Keratinocyte (primary cell): ENCODE results near the gene SLC1A3.

Experiments
- EZH2 ChIP-seq: IDR thresholded peaks from one replicate; pipeline ENCODE4 v1.6.1; 2012; ENCODE audit warnings: inconsistent platforms, mild to moderate bottlenecking, low read length, moderate library complexity
- TF ChIP-seq, protein P1 (sequence below), 3 experiments: IDR thresholded peaks in 1 of 3; conservative IDR thresholded peaks in 1 of 3; optimal IDR thresholded peaks in 1 of 3; 2 replicates in 2 of 3; 3 replicates in 1 of 3; pipeline versions ENCODE3 to v1.5.1; 2011; ENCODE audit warnings: low read length in 3 of 3, mild to moderate bottlenecking in 3 of 3, moderate library complexity in 2 of 3, control low read depth in 1 of 3, inconsistent platforms in 1 of 3; ENCODE audit not compliant: insufficient read depth in 2 of 3; ENCODE audit errors: extremely low read depth in 1 of 3

DNA sequence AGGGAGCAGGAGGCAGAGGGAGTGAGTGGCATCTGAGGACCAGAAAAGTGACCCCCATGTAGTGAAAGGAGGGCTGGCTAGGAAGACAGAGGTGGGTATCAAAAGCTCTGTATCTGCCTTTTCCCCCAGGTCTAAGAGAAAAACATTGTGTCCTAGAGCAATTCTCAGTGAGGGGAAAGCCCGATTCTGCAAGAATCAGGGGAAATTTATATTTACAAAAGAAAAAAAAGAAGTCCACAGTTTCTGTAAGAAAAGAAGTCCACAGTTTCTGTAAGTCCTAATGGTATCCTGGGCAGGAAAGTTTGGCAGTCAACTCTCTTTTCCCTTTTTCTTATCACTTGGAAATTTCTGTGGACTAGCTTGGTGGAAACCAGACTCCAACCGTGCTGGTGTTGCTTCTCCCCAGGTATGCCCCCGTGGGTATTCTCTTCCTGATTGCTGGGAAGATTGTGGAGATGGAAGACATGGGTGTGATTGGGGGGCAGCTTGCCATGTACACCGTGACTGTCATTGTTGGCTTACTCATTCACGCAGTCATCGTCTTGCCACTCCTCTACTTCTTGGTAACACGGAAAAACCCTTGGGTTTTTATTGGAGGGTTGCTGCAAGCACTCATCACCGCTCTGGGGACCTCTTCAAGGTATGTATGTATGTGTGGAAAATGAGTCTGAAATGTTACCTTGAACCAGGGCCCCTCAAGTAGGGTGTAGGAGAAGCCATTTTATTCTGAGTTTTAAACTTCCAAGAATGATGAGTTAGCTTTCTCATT lies 73.0 kb downstream of the SLC1A3 start:
- TF ChIP-seq, protein P1, sequence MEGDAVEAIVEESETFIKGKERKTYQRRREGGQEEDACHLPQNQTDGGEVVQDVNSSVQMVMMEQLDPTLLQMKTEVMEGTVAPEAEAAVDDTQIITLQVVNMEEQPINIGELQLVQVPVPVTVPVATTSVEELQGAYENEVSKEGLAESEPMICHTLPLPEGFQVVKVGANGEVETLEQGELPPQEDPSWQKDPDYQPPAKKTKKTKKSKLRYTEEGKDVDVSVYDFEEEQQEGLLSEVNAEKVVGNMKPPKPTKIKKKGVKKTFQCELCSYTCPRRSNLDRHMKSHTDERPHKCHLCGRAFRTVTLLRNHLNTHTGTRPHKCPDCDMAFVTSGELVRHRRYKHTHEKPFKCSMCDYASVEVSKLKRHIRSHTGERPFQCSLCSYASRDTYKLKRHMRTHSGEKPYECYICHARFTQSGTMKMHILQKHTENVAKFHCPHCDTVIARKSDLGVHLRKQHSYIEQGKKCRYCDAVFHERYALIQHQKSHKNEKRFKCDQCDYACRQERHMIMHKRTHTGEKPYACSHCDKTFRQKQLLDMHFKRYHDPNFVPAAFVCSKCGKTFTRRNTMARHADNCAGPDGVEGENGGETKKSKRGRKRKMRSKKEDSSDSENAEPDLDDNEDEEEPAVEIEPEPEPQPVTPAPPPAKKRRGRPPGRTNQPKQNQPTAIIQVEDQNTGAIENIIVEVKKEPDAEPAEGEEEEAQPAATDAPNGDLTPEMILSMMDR (optimal IDR thresholded peaks at IDR 0.05 in 1 of 3, IDR thresholded peaks at IDR 0.05 in 1 of 3, conservative IDR thresholded peaks at IDR 0.05 in 1 of 3; ENCODE audit: extremely low read depth in 1 of 3, insufficient read depth in 2 of 3, low read length in 3 of 3) = no peak
- no peak for TF ChIP-seq EZH2
